ENCODE measurements around the gene CCDC15.

CCDC15 gene

DNA sequence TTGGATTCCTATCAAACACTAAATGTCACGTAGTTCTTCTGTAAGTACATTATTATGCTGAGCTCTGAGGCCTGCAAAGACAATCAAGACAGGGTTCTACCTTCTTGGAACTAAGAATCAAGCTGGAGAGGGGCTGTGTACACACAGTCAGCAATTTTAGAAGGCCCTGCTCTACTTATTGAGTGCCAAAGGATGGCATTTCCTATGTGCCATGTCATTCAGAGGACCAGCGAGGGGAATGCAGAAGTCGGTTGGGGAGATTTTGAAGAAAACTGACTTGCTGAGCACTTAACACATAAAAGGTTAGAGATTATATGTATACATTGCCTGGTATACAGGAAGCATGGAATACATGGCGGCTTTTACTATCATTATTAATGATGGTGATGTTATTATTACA is 114.4 kb downstream of the CCDC15 start:
- no peak for DNase-seq (ENCODE audit: low read depth)

DNA sequence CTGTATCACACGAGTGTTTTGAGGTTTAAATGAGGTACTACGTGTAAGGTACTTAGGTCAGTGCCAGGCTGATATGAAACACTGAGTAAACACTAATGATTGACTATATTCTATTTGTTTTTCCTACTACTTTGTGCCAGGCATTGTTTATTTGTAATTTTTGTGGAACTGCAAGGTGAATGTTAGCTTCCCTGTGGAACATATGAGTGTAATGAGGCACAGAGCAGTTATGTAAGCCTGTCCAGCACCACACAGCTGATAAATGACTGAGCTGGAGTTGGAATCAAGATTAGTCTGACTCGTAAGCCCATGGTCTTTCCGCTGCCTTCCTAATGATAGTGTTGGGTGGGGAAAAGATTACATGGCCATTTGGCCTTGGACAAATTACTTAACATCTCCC is 115.0 kb downstream of the CCDC15 start:
- no peak for DNase-seq (ENCODE audit: low read depth)

DNA sequence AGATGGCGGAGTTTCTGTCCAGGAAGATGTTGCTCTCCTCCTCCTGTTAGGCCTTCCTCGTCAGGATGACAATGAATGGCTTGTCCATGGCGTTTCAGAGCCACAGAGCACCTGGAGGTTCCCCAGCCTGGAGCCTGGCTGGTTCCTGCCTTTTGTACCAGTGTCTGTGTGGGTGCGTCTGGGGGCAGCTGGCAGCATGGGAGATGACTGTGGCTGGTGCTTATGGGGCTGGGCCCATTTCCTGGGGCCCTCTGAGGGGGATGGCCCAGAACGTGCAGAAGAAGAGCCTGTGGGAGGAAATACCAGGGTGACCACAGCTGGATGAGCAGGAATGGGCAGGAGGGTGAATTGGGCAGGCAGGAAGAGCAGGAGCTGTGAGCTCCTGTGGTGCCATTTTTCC is 115.8 kb downstream of the CCDC15 start:
- no peak for DNase-seq (ENCODE audit: low read depth)

DNA sequence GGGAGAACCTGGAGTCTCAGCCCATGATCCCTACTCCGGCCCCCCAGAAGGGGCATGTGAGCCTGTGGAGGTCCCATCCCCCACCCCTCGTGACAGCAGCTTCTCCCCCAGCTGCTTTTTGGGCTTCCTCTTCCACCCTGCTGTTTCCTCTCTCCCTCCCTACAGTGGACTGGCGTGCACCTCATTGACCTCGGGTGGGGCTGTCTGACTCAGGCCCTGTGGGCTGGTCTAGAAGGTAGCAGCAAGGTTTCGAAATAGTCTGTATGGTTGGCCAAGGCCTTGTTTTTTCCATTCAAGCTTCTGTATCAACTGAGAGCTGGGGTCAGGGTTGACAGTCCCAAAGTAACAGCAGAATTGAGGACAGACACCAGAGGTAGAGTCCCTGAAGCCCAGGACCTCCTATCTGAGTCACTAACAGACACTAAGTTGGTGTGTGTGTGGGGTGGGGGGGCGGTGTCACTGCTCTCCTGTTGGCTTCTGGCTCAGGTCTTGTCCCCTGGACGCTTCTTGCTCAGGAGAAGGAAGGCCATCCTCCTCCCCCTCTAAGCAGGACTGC is 116.8 kb downstream of the CCDC15 start:
- DNase-seq (ENCODE audit: low read depth) = peak; percentile 45

DNA sequence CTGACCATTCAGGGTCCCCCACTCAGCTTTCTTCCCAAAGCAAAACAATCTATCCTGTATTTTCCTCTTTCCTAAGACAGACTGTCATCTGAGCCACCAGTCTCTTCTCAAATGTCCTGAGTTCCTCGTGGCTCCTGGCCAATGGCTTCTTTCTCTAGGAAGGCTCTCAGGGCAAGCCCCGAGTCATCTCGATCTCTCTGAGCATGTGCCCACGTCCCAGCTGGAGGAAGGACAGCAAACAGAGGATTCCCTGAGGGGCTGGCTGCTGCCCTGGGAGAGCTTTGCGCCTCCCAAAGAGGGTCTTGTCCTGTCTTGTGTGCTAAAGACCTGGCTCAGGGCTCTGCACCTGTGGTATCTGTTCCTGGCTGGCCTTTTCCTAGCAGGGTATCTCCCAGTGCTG is 117.4 kb downstream of the CCDC15 start:
- DNase-seq (ENCODE audit: low read depth) = peak; percentile 25

DNA sequence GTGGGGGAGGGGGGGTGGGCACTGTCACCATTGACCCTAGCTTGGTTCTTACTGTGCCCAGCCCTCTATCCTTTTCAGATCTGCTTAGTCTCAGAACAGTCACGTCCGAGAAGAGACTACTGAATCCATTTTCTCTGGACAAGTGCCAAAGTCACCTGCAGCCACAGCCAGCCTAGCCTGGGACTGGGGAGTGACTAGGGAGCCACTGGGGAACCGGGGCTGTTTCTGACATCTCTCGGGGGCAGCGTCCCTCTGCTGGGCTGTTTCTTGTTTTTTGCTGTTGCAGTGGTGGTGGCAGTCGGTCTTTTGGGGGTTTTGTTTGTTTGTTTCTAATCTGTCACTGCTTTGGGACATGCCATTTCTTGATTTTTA is 117.8 kb downstream of the CCDC15 start:
- no peak for DNase-seq (ENCODE audit: low read depth)

DNA sequence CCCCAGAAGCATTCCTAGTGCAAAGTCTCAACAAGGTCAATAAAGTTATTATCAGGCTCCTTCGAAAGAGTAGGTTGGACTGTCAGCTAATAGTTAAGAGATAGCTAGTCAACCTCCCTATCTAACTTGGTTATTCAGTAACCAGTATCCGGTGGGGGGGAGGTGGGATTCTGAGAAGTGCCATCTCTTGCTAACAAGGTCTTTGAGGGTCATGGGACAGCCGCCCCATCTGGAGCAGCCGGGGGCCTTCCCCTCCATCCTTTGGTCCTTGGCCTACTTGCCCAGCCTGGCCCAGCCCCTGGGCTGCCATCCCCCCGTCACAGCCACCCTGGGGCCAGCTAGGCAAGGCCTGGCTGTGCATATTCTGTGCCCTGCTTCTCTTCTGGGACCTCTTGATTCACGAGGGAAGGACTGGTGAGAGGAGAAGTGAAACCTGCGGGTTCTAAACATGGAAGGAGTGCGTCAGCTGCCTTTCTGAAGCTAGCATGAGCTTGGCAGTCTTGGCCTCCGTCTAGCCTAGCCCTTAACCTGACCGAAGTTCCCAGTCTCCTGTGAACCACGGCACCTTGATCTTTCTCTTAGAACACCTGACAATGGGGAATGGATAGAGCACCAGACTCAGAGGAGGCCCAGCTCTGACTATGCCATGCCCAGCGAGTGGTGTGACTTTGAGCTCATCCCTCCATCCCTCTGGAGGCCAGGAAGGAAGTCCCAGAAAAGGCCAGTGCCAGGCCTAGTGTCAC is 118.4 kb downstream of the CCDC15 start:
- DNase-seq (ENCODE audit: low read depth) = no peak

DNA sequence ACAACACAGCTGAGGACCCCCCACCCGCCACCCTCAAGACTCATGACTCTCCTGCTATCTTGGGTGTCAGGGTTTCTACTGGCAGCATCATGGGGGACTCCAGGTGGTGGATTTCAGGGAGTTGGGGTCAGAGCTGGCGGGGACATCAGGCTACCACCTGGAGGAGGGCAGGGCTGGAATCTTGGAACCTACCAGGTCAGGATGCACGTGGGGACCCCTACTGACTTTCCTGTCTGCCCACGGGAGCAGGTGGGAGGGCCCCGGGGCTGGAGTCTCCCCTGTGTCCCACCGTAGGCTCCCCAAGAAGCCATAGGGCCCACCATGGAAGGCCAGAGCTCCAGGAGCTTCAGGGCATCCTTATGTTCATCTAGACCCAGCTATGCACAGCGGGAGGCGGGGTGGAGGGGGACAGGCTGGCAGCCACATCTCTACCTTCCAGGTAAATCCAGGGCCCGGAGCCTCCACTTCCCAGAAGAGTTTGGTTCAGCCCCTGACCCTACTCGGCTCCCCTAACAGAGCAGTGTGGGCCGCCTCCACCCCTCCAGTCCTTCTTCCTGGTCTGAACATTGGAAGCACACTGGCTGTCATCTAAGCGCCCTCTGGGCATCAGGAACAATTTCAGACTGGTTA is 119.1 kb downstream of the CCDC15 start:
- DNase-seq (ENCODE audit: low read depth) = no peak

DNA sequence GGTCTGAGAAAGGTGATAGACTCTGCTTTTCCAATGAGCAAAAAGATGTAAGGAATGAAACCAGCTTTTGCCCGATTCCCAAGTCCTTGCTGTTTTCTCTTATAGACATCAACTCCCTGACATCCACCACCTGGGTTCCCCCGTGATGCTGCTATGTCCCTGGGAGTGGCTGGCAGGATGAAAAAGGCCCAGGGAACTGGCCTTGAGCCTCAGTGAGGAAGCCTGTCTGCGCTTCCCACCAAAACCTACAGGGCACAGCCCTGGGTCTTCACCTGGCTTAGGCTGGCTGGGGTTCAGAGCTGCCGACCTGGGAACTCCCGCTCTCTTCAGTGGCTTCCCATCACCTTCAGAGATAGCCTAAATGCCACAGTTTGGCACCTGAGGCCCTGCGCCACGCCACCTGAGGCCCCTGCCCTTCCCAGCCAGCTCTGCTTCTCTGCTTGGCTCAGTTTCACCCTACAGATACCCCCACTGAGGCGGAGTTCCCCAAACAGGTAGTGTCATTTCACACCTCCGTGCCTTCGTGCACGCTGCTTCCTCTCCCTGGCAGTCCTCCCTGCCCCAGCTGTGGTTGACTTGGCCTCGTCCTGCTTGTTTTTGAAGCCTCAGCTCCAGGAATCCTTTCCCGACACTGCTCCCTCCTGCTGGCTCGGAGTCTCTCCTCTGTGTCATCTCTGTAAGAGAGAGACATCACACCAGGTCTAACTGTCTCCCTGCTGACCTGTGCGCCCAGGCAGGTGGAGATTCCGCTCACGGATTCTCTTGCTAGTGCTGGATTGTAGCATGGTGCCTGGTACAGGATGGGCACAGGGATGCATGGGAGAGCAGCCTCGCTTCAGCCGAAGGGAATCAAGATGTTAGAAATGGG is 119.8 kb downstream of the CCDC15 start:
- no peak for DNase-seq (ENCODE audit: low read depth)

DNA sequence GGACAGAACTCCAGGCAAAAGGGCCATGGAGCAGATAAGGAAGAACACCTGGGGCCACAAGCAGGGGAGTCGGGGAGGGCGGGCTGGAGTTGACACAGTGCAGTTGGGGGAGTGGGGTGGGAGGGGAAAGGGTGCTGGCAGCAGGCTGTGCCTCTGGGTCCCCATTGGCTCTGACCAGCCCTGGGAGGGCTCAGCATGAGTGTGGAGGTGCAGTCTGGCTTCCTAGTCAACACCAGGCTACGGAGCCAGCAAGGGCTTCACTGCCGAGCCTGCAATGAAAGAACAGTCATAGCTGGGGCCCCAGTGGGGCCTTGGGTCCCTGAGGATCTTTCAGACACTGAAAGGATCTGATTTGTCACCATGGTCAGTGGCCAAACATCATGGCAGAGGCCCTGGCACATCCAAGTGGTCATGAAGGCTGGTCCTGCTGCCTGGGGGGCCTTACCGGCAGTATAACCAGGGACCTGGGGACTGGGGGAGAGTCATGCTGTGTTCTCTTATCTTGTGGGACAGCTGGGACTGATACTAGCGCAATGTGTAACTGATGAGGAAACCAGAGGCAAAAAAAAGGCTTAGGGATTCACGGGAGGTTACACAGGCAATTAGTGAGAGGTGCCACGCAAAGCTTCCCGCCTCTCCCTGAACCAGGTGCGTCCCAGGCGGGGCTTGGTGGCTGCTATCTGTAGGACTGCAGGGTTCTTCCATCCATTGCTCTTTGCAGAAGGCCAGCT is 120.7 kb downstream of the CCDC15 start:
- no peak for DNase-seq (ENCODE audit: low read depth)

DNA sequence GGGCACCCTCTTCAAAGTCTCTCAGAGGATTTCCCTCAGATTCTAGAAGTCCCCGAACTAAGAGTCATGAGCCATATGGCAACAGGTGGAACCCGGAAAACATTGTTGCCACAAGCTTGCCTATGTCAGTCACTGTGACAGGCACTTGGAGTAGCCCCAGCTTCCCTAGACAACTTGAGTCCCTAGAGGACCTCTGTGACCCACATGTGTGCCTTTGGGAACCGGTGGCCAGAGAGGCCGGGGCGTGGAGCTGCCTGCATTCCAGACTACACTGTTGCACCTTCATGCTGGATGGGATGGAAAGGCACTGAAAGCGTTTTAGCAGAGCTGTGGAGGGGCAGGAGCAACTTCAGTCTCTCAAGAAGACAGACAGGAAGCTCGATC is 121.2 kb downstream of the CCDC15 start:
- DNase-seq (ENCODE audit: low read depth) = no peak

DNA sequence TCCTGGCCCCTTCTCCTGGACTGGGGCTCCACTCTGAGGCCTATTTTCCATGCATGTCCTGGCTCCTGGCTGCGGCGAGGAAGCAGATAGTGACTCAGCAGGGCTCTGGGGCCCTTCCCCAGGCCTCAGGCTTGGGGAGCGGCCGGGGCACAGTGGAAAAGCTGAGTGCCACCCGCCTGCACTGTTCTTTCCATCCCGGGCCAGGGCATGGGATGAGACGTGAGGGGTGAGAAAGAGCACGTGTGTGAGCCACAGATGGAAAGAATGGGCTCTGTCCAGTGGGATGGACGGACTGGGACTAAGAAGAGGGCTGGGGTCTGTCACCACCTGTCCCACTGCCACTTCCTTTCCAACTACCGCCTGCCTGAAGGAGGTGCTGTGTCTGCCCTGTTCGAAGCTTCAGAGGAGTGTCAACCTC is 121.9 kb downstream of the CCDC15 start:
- DNase-seq (ENCODE audit: low read depth) = no peak

DNA sequence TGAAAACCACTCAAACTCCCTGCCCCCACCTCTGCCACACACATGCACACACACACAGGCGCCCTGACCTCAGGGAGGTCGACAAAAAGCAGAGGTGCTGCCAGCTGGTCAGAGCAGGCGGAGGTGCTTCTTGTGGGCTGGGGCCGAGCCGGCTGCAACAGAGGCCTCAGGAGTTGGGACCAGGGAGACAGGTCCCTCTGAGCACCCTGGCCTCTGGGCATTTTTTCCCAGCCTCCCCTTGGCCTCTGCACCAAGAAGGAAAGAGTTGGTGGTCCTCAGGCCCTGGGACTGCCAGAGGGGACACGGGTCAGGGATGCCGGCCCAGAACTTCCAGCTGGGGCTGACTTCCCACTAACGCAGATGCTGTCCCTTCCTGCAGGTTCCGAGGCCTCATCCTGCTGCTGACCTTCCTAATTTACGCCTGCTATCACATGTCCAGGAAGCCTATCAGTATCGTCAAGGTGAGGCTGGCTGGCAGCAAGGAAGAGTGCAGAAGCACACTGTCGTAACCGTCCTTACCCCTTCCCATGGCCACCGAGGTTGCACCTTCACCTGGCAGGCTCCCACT is 122.5 kb downstream of the CCDC15 start:
- no peak for DNase-seq (ENCODE audit: low read depth)

DNA sequence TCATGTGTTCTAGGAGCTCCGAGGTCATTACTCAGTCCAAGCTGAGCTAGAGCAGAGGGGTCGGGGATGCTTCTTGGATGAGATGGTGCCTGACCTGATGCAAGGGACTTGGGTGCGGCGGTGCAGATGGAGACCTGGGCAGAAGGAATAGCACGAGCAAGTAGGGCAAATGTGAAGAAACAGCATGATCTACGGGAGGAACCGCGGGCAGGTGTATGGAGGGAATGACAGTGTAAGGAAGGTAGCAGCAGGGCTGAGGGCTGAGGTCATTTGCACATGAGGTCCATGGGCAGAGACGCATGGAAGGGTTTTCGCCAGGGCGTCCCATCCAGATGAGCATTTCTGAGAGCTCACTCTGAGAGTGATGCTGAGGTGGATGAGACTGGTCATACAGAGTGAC is 124.0 kb downstream of the CCDC15 start:
- DNase-seq (ENCODE audit: low read depth) = no peak

DNA sequence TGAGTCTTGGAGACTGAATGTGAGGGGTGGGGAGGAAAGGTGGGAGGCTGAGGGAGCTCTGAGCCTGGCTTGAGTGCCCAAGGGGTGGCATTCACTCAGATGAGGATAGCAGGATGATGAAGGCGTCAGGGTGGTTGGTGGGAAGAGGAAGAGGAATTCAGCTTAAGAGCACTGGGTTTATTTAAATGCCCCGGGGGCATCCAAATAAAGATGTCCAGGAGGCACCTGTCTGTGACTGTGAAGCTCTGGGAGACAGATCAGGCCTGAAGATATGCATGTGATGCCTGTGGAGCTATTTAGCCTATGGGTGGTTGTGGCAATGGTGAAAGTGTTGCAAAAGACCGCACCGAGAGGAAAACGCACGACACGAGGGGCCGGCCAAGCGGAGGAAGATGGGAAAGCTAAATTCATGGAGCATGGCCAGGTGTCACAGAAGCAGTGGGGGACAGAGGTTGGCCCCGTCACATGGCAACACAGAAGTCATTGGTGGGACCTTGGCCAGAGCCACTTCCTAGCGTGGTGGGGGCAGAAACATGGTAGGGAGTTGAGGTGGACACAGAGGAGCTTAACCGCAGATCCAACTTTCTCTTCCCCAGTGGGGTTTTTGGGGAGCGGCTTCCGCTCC is 124.6 kb downstream of the CCDC15 start:
- no peak for DNase-seq (ENCODE audit: low read depth)

DNA sequence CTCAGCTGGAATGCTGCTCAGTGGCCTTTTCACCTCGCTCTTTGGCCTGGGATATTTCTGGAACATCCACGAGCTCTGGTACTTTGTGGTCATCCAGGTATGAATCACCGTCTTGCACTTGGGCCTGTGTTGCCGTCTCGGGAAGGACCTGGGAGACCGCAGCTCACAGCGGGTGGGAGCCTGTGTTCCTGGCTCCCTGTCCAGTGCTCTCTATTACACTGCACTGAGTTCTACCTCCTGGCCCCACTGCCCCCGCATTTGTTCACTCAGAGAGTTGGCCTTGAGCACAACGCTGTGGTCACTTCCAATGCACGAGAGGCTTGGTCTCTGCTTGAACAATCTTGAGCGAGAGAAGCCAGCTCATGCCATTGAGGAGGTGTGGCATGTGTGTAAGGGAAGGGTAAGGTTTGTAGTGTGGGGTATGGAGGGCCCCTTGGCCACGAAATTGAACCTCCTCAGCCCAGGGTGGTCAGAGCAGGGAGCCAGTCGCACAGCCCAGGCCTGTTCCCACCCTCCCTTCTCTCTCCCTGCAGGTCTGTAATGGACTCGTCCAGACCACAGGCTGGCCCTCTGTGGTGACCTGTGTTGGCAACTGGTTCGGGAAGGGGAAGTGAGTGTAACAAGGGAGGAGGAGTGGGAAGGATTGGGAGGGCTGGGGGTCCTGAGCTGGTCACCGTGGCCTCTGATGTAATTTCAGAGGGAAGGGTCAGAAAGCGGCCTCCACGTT is 125.3 kb downstream of the CCDC15 start:
- DNase-seq (ENCODE audit: low read depth) = no peak

DNA sequence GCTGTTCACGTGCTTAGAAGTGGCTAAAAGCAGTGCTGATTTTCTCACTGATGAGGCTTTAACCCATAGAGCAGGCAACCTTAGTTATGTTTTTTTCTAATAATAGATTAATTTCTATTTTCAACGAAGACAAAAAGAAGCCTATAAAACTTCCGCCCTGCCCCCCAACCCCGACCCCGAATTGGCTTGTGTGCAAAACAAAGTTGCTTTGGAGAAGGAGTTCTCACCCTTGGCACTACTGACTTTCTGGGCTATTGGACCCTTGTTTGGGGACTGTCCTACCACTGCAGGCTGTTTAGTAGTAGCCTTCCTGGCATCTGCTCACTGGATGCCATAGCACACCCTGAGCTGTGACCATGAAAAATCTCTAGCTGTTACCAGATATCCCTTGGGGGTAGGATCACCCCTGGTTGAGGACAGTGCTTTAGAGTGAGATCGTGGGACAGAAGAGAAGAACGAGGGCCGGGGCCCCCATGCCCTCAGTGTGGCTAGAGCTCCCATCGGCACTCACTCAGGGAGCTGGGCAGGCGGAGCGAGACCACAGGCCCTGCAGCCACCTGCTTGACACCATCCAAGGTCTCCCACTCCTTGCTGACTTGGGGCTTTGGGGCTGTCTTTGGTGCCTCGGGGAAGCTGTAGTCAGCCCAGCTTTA is 126.0 kb downstream of the CCDC15 start:
- no peak for DNase-seq (ENCODE audit: low read depth)

DNA sequence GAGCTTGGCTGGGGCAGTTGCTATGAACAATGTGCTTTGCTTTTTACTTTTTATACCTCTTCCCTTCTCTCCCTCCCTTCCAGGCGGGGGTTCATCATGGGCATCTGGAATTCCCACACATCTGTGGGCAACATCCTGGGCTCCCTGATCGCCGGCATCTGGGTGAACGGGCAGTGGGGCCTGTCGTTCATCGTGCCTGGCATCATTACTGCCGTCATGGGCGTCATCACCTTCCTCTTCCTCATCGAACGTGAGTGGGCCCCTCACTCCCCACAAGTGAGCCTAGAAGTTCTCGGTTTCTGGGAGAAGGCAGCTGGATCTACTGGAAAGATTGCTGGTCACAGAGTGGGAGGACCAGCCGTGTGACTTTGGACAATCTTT is 126.5 kb downstream of the CCDC15 start:
- DNase-seq (ENCODE audit: low read depth) = no peak

DNA sequence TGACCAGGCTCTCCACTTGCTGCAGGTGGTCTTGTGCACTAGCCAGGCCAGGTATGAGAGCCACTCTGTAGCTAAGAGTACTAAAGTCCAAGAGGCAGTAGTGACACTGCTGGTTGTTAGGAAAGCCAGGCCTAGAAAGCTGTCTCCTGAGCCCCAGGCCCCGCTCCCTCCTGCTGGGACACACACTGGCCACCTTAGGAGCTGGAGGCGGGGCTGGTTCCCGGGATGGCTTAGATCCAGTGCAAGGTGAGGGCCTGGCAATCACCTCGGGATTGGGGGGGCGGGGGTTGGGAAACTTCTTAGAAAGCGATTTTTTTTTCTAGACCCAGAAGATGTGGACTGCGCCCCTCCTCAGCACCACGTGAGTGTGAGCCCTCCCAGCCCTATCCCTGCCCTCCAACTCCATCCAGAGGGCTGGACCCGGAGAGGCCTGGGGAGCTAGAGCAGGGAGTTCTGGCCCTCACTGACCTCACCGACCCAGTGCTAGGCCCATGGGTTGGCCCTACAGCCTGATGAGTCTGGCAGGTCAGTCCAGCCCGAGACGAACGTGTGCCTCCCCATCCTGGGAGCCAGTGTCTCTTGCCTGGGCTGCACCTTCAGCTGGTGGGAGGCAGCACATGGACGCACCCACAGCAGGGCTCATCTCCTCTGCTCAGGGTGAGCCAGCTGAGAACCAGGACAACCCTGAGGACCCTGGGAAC is 127.2 kb downstream of the CCDC15 start:
- no peak for DNase-seq (ENCODE audit: low read depth)

Measured in fibroblast of gingiva (primary cell).